Measurements from ENCODE around the gene SARDH. TPM values are rescaled to one million over a fixed set of nuclear protein-coding genes. Genes with fewer than 3 reads are reported as not detected.

The SARDH gene
- total RNA-seq (2021; fragmentation: NEBNext Ultra II Directional; extraction: Animal tissue kit (Norgen Biotek cat#: 25700)) (7.3 and 7.4 TPM in 2 replicates), polyA plus RNA-seq (2011; rRNA removed) (6.4 and 13.1 TPM in 2 replicates), polyA minus RNA-seq (2011; rRNA and poly(A)+ RNA removed) (4.9 and 5.6 TPM in 2 replicates)
- 5.6 TPM for polyA plus RNA-seq (2011; cell fraction: cytosol; rRNA removed)
- 17.1 TPM for polyA plus RNA-seq (2011; cell fraction: nucleus; rRNA removed)
- 5.6 to 9.3 TPM (median 7.0 TPM) in 4 replicates for polyA plus RNA-seq (2012, experiment 1 of 2)
- polyA plus RNA-seq (2012, experiment 2 of 2), result 5.9 TPM
- polyA plus RNA-seq (2013, experiment 1 of 2), result 5.1 TPM
- 4.7 TPM for polyA plus RNA-seq (2013, experiment 2 of 2)
- polyA minus RNA-seq (2011; cell fraction: cytosol; rRNA and poly(A)+ RNA removed), result 5.4 TPM
- 9.3 TPM for polyA minus RNA-seq (2011; cell fraction: nucleus; rRNA and poly(A)+ RNA removed)
- long read RNA-seq, experiment 1, partial matches to known transcripts, result 7 of 7 reads
- long read RNA-seq, experiment 1, other reads (novel, unspliced or antisense), result 0 of 7 reads
- long read RNA-seq, experiment 2, partial matches to known transcripts, result 0 of 1 reads
- long read RNA-seq, experiment 2, other reads (novel, unspliced or antisense), result 1 of 1 reads

DNA sequence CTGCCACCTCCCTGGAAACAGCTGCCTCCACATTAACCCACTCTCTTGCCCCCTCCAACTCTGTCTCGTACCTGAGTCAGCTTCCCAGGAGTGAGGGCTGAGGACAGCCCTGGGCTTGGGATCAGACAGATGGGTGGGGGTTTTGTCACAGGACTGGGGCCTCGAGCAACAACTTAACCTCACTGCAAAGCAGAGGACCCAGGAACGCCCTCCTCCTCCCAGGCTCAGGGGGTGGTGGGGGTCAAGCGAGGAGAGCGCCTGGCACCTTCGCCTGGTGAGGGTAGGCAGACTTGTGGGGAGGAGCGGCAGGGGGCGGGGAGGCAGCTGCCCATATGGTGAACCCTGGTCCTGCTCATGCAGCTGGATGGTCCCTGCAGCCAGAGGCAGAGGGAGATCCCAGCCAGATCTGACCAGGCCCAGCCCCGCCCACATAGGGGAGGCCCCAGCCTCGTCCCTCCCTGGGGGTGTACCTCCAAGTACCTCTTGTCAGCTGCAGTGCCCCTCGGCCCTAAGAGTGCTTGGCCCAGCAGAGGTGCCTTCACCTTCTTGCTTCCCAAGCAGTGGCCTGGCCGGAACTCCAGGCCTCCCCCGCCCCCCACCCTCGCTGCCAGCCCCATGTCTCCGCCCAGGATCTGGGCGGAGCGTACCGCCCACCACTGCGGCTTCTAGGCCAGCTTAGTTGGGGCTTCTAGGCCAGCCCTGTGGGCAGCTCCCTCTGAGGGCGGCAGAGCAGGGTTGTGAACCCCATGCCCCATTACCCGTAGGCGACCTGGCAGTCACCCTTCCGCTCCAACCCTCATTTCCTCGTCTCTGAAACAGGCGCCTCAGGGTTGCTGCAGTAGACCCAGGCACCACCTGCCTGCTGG lies at the start of gene SARDH:
Gene SARDH, minus strand, starts transcription at position 579 of the 866 bp plus-strand sequence. CDS start 4,179 bp downstream, outside the sequence.
- Histone ChIP-seq H2AFZ (ENCODE audit: low read length) (peak within 1 kb of the TSS; percentile 55; the same call in 1 of the 2 replicates), H3K79me2 (ENCODE audit: control insufficient read depth in 1 of 2, insufficient read depth in 2 of 2, low read length in 2 of 2) (no peaks in the 10 kb centered on the region), H3K4ac (replicated peaks; ENCODE audit: insufficient read length, low read depth, low read length) (peak within 1 kb of the TSS; percentile 79), H3K23ac (ENCODE audit: insufficient read length) (no peak within 1 kb of the TSS), H3K9me3 (ENCODE audit: insufficient read depth in 2 of 2, low read depth in 1 of 2, low read length in 1 of 2) (no peaks in the 10 kb centered on the region), H3K18ac (ENCODE audit: extremely low read depth, low read length) (peak within 1 kb of the TSS; percentile 60), H2BK12ac (ENCODE audit: low read depth, low read length) (peak within 1 kb of the TSS; percentile 97; the same call in 1 of the 2 replicates), H2BK15ac (ENCODE audit: low read length) (peak within 1 kb of the TSS; percentile 90; the same call in 1 of the 2 replicates), H3K4me3 (ENCODE audit: extremely low read depth in 1 of 4, insufficient read depth in 2 of 4, low read depth in 3 of 4, low read length in 4 of 4) (peak within 1 kb of the TSS in 3 of 4 experiments; percentile 12 to 50 (median 26); a peak in 5 of 8 replicates), H3K27ac (ENCODE audit: low read depth, low read length) (no peak within 1 kb of the TSS; the same call in 1 of the 2 replicates), H4K5ac (ENCODE audit: insufficient read length, low read depth, low read length) (peak within 1 kb of the TSS; percentile 39), H4K91ac (replicated peaks; ENCODE audit: insufficient read length, low read length) (peak within 1 kb of the TSS; percentile 87), H2AK5ac (ENCODE audit: low read depth, low read length) (peak within 1 kb of the TSS; percentile 45; the same call in 1 of the 2 replicates), H2BK120ac (replicated peaks; ENCODE audit: low read depth, low read length) (no peak within 1 kb of the TSS), H2BK20ac (ENCODE audit: low read length) (peak within 1 kb of the TSS; percentile 95; the same call in 1 of the 2 replicates), H4K20me1 (replicated peaks in 1 of 2; ENCODE audit: control insufficient read depth in 1 of 2, insufficient read depth in 2 of 2, low read length in 2 of 2) (no peaks in the 10 kb centered on the region), H3K23me2 (ENCODE audit: low read depth, low read length) (peaks cover 2% of the 10 kb centered on the region; the same call in 1 of the 2 replicates), H3K56ac (replicated peaks; ENCODE audit: insufficient read length, low read depth, low read length) (peak within 1 kb of the TSS; percentile 39), H3K4me2 (ENCODE audit: insufficient read depth in 1 of 2, low read depth in 2 of 2, low read length in 2 of 2) (peak within 1 kb of the TSS; percentile 57 to 63), H3K9ac (replicated peaks in 1 of 4; ENCODE audit: extremely low read depth in 1 of 4, low read depth in 3 of 4, low read length in 3 of 4) (no peak within 1 kb of the TSS; a peak in 2 of 7 replicates), H3K79me1 (ENCODE audit: low read depth, low read length) (no peaks in the 10 kb centered on the region), H3K4me1 (replicated peaks in 1 of 4; ENCODE audit: control insufficient read depth in 3 of 4, insufficient read depth in 4 of 4, low read length in 3 of 4) (peaks cover 0 to 29% (median 23%) of the 10 kb centered on the region in 4 experiments; a peak in 6 of 7 replicates), H3K27me3 (replicated peaks in 1 of 4; ENCODE audit: control insufficient read depth in 3 of 4, extremely low read depth in 1 of 4, insufficient read depth in 3 of 4, low read length in 3 of 4) (no peaks in the 10 kb centered on the region), H2BK5ac (ENCODE audit: low read depth, low read length) (peak within 1 kb of the TSS; percentile 75; the same call in 1 of the 2 replicates), H4K8ac (ENCODE audit: extremely low read depth, insufficient read depth, low read length) (peak within 1 kb of the TSS; percentile 54), H3K14ac (ENCODE audit: insufficient read length) (peak within 1 kb of the TSS; percentile 40), H3K36me3 (ENCODE audit: control insufficient read depth in 2 of 4, insufficient read depth in 4 of 4, low read length in 3 of 4) (no peaks in the 10 kb centered on the region)
- POLR2A ChIA-PET (ENCODE audit: partially characterized antibody), result interaction anchor here (1.2 kb wide), 1 partner anchor 288 kb away, joined by 3 read pairs; no protein-coding TSS in a partner anchor
- WGBS, 2 experiments (ENCODE audit: extremely low coverage in 1 of 2, insufficient coverage in 1 of 2, insufficient read length in 1 of 2, insufficient replicate concordance in 2 of 2, low coverage in 1 of 2, low lambda C conversion rate in 2 of 2, missing lambda C conversion rate in 1 of 2), result 21% methylated on average over 21 of the region's 25 CpGs; no CpG with 5 or more reads in 1 of the 2 experiments
- DNase-seq (ENCODE audit: low read depth in 1 of 2, low spot score in 2 of 2), result peak; percentile 65 to 87
- CTCF ChIA-PET (ENCODE audit: partially characterized antibody), result interaction anchor here (0.7 to 8.8 kb wide), 14 partner anchors 8 to 312 kb away, joined by 3 to 44 read pairs (median 4); no protein-coding TSS in a partner anchor
- no peak for FAIRE-seq
- no peak for TF ChIP-seq SIX5 (IDR thresholded peaks at IDR 0.05; ENCODE audit: low read depth, low read length)
- TF ChIP-seq POLR2A (IDR thresholded peaks at IDR 0.05; ENCODE audit: control extremely low read depth in 1 of 2, low read depth in 2 of 2, low read length in 2 of 2), result 0 out of 3 replicates have a peak, but pooled peaks of 1 of the 2 experiments have one; percentile 28
- 0 out of 2 replicates have a peak, but pooled peaks have one; percentile 48 for TF ChIP-seq SP4 (IDR thresholded peaks at IDR 0.05; ENCODE audit: low read length)
- TF ChIP-seq TAF1 (IDR thresholded peaks at IDR 0.05; ENCODE audit: low read depth, low read length), result no peak
- peak in 1 of 2 experiments; percentile 61; a peak in 2 of 4 replicates for TF ChIP-seq SIN3A (conservative IDR thresholded peaks at IDR 0.05 in 1 of 2, IDR thresholded peaks at IDR 0.05 in 1 of 2; ENCODE audit: low read depth in 1 of 2, low read length in 2 of 2)
- TF ChIP-seq TBP (IDR thresholded peaks at IDR 0.05; ENCODE audit: low read depth, low read length), result 0 out of 2 replicates have a peak, but pooled peaks have one; percentile 20
- 0 out of 4 replicates have a peak, but pooled peaks of 1 of the 2 experiments have one; percentile 23 for TF ChIP-seq HDAC2 (IDR thresholded peaks at IDR 0.05; ENCODE audit: borderline replicate concordance in 1 of 2, low read depth in 2 of 2, low read length in 2 of 2)
